A673 (cell line): ENCODE measurements around the gene LYZ. TPM values are rescaled to one million over a fixed set of nuclear protein-coding genes. Genes with fewer than 3 reads are reported as not detected.

Experiments used
- BruUV-seq: library from RNA; stranded (reverse); fragments of 400-500 nt; replicated peaks from 2 replicates; lab custom pipeline; 2021; lab: Mats Ljungman, UMichigan
- CTCF ChIA-PET: fragments of 300-600 bp; sonication (Branson Sonifier 250); formaldehyde crosslinking; loops from one replicate; lab custom pipeline; 2022; ENCODE audit warnings: antibody characterized with exemption; lab: Charles Lee
- POLR2A ChIA-PET: fragments of 300-600 bp; sonication (Branson Sonifier 250); formaldehyde crosslinking; loops from one replicate; lab custom pipeline; 2022; ENCODE audit warnings: antibody characterized with exemption; ENCODE audit not compliant: low non-redundant PET; lab: Charles Lee
- DNase-seq: peaks from one replicate; pipeline ENCODE4 v3.0.0-alpha.2; 2015; ENCODE audit warnings: low spot score
- H3K27ac ChIP-seq: fragments of 200-600 bp; sonication (generic); 2 replicates; pipeline ENCODE4 v1.5.1; 2016; ENCODE audit warnings: mixed run types, low read depth, mild to moderate bottlenecking, mixed read lengths, antibody characterized with exemption, low read length; ENCODE audit not compliant: poor library complexity, severe bottlenecking
- H3K27me3 ChIP-seq: fragments of 200-600 bp; sonication (generic); replicated peaks from 2 replicates; pipeline ENCODE4 v1.6.1; 2017; ENCODE audit warnings: mixed run types, low read depth, mild to moderate bottlenecking, mixed read lengths, antibody characterized with exemption, low read length; ENCODE audit not compliant: insufficient read depth, poor library complexity
- H3K36me3 ChIP-seq: fragments of 200-600 bp; sonication (generic); 2 replicates; pipeline ENCODE4 v1.6.1; 2016; ENCODE audit warnings: mixed run types, mild to moderate bottlenecking, mixed read lengths, antibody characterized with exemption, low read length; ENCODE audit not compliant: insufficient read depth, poor library complexity, severe bottlenecking
- H3K4me1 ChIP-seq: fragments of 200-600 bp; sonication (generic); 2 replicates; pipeline ENCODE4 v1.6.1; 2017; ENCODE audit warnings: mixed run types, mild to moderate bottlenecking, mixed read lengths, antibody characterized with exemption, low read length; ENCODE audit not compliant: insufficient read depth, poor library complexity, severe bottlenecking
- H3K4me3 ChIP-seq: fragments of 200-600 bp; sonication (generic); 2 replicates; pipeline ENCODE4 v1.5.1; 2016; ENCODE audit warnings: low read depth, mixed run types, mild to moderate bottlenecking, mixed read lengths, low read length; ENCODE audit not compliant: poor library complexity, severe bottlenecking
- H3K9me3 ChIP-seq: fragments of 200-600 bp; sonication (generic); 2 replicates; pipeline ENCODE4 v1.6.1; 2016; ENCODE audit warnings: mixed run types, low read depth, mild to moderate bottlenecking, mixed read lengths, antibody characterized with exemption, low read length; ENCODE audit not compliant: poor library complexity, severe bottlenecking
- EZH2 ChIP-seq: fragments of 200-600 bp; sonication (generic); IDR thresholded peaks from 2 replicates; pipeline ENCODE4 v1.6.1; 2017; ENCODE audit warnings: borderline replicate concordance, low read depth, mild to moderate bottlenecking, mixed read lengths, antibody characterized with exemption, low read length; ENCODE audit not compliant: poor library complexity, severe bottlenecking
- intact Hi-C: fragments of 100-400 bp; cut with micrococcal nuclease; formaldehyde crosslinking; loops from one replicate; pipeline ENCODE4 v1.10.0; 2022; ENCODE audit not compliant: unreplicated experiment
- total RNA-seq: library from RNA; stranded (reverse); gene quantifications from 2 replicates; pipeline ENCODE4 v1.2.3, GENCODE V29; 2021
- TF ChIP-seq, protein P1 (sequence below): fragments of 300-800, 200-600 bp; sonication (generic); conservative IDR thresholded peaks from 2 replicates; pipeline ENCODE4 v1.5.1; 2017; ENCODE audit warnings: low read depth, mild to moderate bottlenecking, antibody characterized with exemption, low read length, moderate library complexity, mixed read lengths

LYZ gene
- total RNA-seq, 1 experiment from 2014 or later = 0.32 TPM

DNA sequence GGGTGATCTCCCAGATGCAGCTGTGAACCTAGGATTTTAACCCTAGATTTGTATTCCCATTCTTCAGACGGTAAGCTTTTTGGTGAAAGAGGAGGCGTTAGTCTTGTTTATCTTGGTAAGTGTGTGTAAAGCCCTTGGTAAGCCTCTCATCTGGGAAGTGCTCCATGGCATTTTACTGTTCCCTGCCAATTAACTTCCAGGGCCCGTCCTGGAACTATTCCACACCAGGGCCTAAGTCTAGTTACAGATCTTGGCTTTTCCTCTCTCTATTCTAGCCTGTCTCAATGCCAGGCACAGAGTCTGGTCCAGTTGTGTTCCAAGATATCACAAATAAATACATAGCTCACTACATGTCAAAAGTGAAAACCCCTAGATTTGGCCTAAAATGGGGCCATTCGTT lies 53.8 kb downstream of the LYZ start:
- CTCF ChIA-PET = interaction anchor here (0.6 kb wide), 1 partner anchor 19 kb away, joined by 3 read pairs; no protein-coding TSS in a partner anchor
- intact Hi-C loops = no loop called here

More for the DNA sequence above, 53.8 kb downstream of the LYZ start:
- H3K27me3 ChIP-seq = no peaks in the 10 kb centered on the region
- H3K27ac ChIP-seq = no peak overlapping the region
- H3K4me3 ChIP-seq = no peak overlapping the region
- no TSS peak for BruUV-seq
- POLR2A ChIA-PET = no interaction called here
- H3K9me3 ChIP-seq = peaks cover 3% of the 10 kb centered on the region
- peaks cover 10% of the 10 kb centered on the region for H3K36me3 ChIP-seq
- H3K4me1 ChIP-seq = no peaks in the 10 kb centered on the region
- no peak for DNase-seq
- no peak for TF ChIP-seq EZH2
- TF ChIP-seq, protein P1, sequence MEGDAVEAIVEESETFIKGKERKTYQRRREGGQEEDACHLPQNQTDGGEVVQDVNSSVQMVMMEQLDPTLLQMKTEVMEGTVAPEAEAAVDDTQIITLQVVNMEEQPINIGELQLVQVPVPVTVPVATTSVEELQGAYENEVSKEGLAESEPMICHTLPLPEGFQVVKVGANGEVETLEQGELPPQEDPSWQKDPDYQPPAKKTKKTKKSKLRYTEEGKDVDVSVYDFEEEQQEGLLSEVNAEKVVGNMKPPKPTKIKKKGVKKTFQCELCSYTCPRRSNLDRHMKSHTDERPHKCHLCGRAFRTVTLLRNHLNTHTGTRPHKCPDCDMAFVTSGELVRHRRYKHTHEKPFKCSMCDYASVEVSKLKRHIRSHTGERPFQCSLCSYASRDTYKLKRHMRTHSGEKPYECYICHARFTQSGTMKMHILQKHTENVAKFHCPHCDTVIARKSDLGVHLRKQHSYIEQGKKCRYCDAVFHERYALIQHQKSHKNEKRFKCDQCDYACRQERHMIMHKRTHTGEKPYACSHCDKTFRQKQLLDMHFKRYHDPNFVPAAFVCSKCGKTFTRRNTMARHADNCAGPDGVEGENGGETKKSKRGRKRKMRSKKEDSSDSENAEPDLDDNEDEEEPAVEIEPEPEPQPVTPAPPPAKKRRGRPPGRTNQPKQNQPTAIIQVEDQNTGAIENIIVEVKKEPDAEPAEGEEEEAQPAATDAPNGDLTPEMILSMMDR = no peak

Other genes with a start within 250 kb of the LYZ start
- gene CPSF6, start 108.8 kb upstream of the LYZ start, total RNA-seq = 166 and 167 TPM in 2 replicates
- gene YEATS4, start 11.4 kb downstream of the LYZ start, total RNA-seq = 43.7 and 46.3 TPM in 2 replicates
- 34.2 and 34.5 TPM in 2 replicates for gene FRS2, start 122.0 kb downstream of the LYZ start, total RNA-seq
- gene CCT2, start 237.1 kb downstream of the LYZ start, total RNA-seq = 519 and 566 TPM in 2 replicates